ENCODE measurements around the gene LYPD5. TPM values are rescaled to one million over a fixed set of nuclear protein-coding genes. Genes with fewer than 3 reads are reported as not detected.

Gene LYPD5
- polyA plus RNA-seq, 3 donors: 0.19 to 0.39 (median 0.24) TPM

GRCh38 chr19:43769256-43769655, 33.0 kb downstream of the LYPD5 start:
- WGBS (ENCODE audit: insufficient coverage): 92% methylated on average over 9 of the region's 14 CpGs
- no peak overlapping the region for H3K9ac ChIP-seq (ENCODE audit: insufficient read depth, low read length, poor library complexity, severe bottlenecking)
- H3K27ac Mint-ChIP-seq: peak overlapping the region; percentile 90 to 98 (median 93)

More at GRCh38 chr19:43769256-43769655, 33.0 kb downstream of the LYPD5 start:
- peaks cover 0 to 2% (median 0%) of the 10 kb centered on the region in 7 donors for H3K9me3 Mint-ChIP-seq
- no peak for TF ChIP-seq CTCF (IDR thresholded peaks at IDR 0.05)
- Histone ChIP-seq H2AFZ (ENCODE audit: insufficient read depth, low read depth, low read length, poor library complexity, severe bottlenecking) (no peak overlapping the region), H3K27ac (ENCODE audit: low read depth in 1 of 2, low read length in 2 of 2) (peak overlapping the region; percentile 63 to 81), H3K4me1 (ENCODE audit: control insufficient read depth in 1 of 2, insufficient read depth in 2 of 2, low read length in 2 of 2) (peaks cover 70 to 79% of the 10 kb centered on the region in 2 donors), H3K4me3 (replicated peaks in 1 of 3; ENCODE audit: low read depth in 2 of 3, low read length in 3 of 3) (peak overlapping the region in 1 of 3 experiments; percentile 42), H3K4me2 (replicated peaks; ENCODE audit: extremely low read depth, low read length, poor library complexity, severe bottlenecking) (peak overlapping the region; percentile 66), H3K27me3 (ENCODE audit: control insufficient read depth in 2 of 2, insufficient read depth in 2 of 2, low read length in 2 of 2) (no peaks in the 10 kb centered on the region), H3K9me3 (replicated peaks in 1 of 2; ENCODE audit: control insufficient read depth in 1 of 2, insufficient read depth in 1 of 2, low read length in 2 of 2) (no peaks in the 10 kb centered on the region), H3K79me2 (ENCODE audit: insufficient read depth, low read length) (peaks cover 54% of the 10 kb centered on the region), H3K36me3 (replicated peaks in 1 of 2; ENCODE audit: control insufficient read depth in 1 of 2, insufficient read depth in 2 of 2, low read length in 2 of 2) (peaks cover 69 to 70% of the 10 kb centered on the region in 2 donors), H4K20me1 (ENCODE audit: insufficient read depth, low read length) (peaks cover 10% of the 10 kb centered on the region)
- intact Hi-C loops (cut with micrococcal nuclease): loop anchor here in 1 of 2 donors (2.0 to 5.0 kb wide), 2 partner anchors 16 to 102 kb away; no protein-coding TSS in a partner anchor
- peaks cover 0 to 3% (median 0%) of the 10 kb centered on the region in 3 donors for H3K27me3 Mint-ChIP-seq (ENCODE audit: low read depth in 3 of 3)
- H3K36me3 Mint-ChIP-seq: peaks cover 60 to 83% of the 10 kb centered on the region in 2 donors
- no peak for DNase-seq
- peaks cover 70% of the 10 kb centered on the region for H3K4me1 Mint-ChIP-seq
- H3K4me3 Mint-ChIP-seq: peak overlapping the region in 1 of 2 donors; percentile 9

Data from CD14-positive monocyte (primary cell).